Stimulated activated CD8-positive, alpha-beta memory T cell treated with anti-CD3 and anti-CD28 coated beads, Interleukin-4, amount 100 ng/mL, for 4 hours (primary cell): ENCODE results near the gene SPATA17.

Source experiments
- DNase-seq, 2 donors: peaks; one replicate each; pipeline ENCODE4 v3.0.0-alpha.2; 2020; ENCODE audit warnings: low read depth in 2 of 2, low spot score in 1 of 2

SPATA17 gene

GRCh38 chr1:217910791-217911320 is 279.7 kb downstream of the SPATA17 start:
- no peak for DNase-seq

- DNase-seq, result no peak
Observed at GRCh38 chr1:217911908-217912307, 280.8 kb downstream of the SPATA17 start.

GRCh38 chr1:217917281-217917887 is 286.2 kb downstream of the SPATA17 start:
- no peak for DNase-seq

- DNase-seq, result no peak
Observed at GRCh38 chr1:217919683-217920388, 288.7 kb downstream of the SPATA17 start.
